ENCODE data around the gene CKAP4.
"Not testable (repeated sequence)": the region's sequence is repeated elsewhere in the genome, so short reads cannot be mapped to it uniquely, and the experiment has no call there.

CKAP4 gene

DNA sequence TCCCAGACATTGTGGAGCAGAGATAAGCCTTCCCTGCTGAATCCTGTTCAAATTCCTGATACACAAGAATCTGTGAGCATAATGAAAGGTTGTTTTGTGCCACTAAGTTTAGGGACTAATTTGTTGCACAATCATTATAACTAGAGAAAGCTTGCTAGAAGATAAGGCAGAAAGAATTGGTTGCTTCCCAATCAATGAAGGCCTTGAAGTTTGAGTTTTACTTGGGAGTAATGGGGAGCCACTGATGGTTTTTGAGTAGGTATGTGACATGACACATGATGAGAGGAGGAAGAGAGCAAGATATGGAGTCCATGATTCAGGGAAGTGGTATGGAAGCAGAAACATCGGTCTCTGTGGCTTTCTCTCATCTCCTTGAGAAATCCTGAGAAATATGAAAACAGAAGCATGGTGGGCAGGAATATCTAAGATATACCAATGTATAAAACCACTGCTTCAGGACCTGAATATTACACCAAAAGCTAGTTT is 41.4 kb upstream of the CKAP4 start:
- TF ChIP-seq, protein P1, sequence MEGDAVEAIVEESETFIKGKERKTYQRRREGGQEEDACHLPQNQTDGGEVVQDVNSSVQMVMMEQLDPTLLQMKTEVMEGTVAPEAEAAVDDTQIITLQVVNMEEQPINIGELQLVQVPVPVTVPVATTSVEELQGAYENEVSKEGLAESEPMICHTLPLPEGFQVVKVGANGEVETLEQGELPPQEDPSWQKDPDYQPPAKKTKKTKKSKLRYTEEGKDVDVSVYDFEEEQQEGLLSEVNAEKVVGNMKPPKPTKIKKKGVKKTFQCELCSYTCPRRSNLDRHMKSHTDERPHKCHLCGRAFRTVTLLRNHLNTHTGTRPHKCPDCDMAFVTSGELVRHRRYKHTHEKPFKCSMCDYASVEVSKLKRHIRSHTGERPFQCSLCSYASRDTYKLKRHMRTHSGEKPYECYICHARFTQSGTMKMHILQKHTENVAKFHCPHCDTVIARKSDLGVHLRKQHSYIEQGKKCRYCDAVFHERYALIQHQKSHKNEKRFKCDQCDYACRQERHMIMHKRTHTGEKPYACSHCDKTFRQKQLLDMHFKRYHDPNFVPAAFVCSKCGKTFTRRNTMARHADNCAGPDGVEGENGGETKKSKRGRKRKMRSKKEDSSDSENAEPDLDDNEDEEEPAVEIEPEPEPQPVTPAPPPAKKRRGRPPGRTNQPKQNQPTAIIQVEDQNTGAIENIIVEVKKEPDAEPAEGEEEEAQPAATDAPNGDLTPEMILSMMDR (conservative IDR thresholded peaks at IDR 0.05; ENCODE audit: low read length) = no peak
- no peak overlapping the region for H3K4me3 ChIP-seq (ENCODE audit: low read length)
- DNase-seq (ENCODE audit: low read depth) = peak; percentile 43

DNA sequence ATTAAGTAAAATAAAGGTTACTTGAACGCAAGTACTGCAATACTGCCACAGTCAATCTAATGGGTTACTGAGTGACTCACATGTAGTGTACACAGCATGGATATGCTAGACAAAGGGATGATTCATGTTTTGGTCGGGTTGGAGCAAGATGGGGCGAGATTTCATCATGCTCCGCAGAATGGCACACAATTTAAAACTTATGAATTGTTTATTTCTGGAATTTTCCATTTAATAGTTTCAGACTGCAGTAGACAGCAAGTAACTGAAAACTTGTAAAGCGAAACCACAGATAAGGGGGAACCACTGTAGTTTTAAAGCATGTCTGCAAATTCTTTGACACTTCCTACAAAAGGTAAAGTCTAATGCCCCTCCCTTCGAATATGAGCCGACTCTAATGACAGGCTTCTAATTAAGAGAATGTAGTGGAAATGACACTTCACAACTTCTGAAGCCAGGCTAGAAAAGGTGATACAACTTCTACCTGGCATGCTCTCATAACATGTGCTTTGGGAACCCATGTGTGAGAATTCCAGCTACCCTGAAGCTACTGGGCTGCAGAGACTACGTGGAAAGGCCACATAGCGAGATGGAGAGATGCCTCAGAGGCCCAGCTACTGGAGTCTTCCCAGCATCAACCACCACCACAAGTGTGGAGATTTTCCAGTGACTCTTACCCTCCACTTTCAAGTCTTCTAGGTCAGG is 40.8 kb upstream of the CKAP4 start:
- peak; percentile 95 for DNase-seq (ENCODE audit: low read depth)
- no peak overlapping the region for H3K4me3 ChIP-seq (ENCODE audit: low read length)
- TF ChIP-seq, protein P1 (conservative IDR thresholded peaks at IDR 0.05; ENCODE audit: low read length) = no peak

DNA sequence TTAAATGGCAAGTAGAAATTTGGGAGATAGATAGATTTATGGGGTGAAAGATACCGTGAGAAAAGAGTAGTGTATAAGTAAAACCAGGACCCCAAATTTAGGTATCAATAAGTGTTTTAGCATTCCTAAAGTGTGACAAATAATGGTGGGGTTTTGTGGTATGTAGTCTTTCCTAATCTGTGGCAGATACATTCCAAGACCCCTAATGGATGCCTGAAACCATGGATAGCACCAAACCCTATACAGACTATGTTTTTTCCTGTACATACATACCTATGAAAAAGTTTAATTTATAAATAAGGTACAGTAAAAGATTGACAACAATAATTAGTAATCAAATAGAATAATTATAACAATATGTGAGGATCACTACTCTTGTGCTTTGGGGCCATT is 40.3 kb upstream of the CKAP4 start:
- TF ChIP-seq, protein P1 (conservative IDR thresholded peaks at IDR 0.05; ENCODE audit: low read length) = no peak
- no peak overlapping the region for H3K4me3 ChIP-seq (ENCODE audit: low read length)
- peak; percentile 29 for DNase-seq (ENCODE audit: low read depth)

DNA sequence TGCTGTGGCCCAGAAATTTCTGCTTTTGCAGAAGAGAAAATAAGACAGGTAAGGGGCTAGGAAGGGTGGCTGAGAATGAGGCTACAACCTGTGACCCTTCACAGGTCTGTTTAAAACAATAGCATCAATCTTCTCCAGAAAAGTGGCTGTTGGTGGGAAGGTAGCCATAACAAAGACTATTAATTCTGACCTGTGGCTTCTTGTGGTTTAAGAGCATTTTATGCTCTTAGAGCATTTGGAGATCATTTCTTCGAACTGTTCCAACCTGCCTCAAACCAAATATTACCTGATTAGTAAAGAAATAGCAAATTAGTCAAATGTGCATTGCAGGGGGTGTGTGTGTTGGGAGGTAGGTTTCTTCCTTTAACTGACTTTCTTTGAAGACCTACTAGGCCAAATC is 39.5 kb upstream of the CKAP4 start:
- TF ChIP-seq, protein P1 (conservative IDR thresholded peaks at IDR 0.05; ENCODE audit: low read length) = no peak
- DNase-seq (ENCODE audit: low read depth) = no peak
- no peak overlapping the region for H3K4me3 ChIP-seq (ENCODE audit: low read length)

DNA sequence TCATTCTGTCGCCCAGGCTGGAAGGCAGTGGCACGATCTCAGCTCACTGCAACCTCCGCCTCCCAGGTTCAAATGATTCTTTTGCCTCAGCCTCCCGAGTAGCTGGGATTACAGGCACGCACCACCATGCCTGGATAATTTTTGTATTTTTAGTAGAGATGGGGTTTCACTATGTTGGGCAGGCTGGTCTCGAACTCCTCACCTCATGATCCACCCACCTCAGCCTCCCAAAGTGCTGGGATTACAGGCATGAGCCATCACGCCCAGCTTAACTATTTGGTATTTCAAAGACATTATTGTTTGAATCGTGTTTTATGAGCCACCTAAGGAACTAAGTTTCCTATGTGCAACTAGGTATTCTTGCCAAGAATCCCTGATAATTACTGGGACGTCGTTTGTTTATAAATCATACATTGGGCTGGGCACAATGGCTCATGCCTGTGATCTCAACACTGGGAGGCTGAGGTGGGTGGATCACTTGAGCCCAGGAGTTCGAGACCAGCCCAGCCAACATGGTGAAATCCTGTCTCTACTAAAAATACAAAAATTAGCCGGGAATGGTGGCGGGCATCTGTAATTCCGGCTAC is 38.8 kb upstream of the CKAP4 start:
- DNase-seq (ENCODE audit: low read depth); H3K4me3 ChIP-seq (ENCODE audit: low read length): not testable (repeated sequence)

DNA sequence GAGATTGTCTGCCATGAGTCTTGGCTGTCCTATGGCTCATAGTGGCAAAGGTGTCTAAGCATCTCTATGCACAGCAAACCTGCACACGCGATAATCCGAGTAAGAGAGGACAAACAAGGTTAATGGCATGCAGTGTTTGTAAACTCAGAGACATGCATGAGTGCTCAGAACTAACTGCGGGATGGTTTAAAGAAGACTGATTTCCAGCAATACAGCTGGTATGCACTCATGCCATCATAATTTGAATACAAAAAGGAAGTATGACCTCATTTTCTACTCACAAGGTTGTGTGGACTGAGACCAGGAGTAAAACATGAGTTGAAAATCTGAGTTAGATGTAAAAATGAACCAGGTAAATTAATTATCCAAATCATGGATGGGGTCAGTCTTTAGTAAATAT is 38.2 kb upstream of the CKAP4 start:
- TF ChIP-seq, protein P1 (conservative IDR thresholded peaks at IDR 0.05; ENCODE audit: low read length) = no peak
- H3K4me3 ChIP-seq (ENCODE audit: low read length) = no peak overlapping the region
- DNase-seq (ENCODE audit: low read depth) = no peak

DNA sequence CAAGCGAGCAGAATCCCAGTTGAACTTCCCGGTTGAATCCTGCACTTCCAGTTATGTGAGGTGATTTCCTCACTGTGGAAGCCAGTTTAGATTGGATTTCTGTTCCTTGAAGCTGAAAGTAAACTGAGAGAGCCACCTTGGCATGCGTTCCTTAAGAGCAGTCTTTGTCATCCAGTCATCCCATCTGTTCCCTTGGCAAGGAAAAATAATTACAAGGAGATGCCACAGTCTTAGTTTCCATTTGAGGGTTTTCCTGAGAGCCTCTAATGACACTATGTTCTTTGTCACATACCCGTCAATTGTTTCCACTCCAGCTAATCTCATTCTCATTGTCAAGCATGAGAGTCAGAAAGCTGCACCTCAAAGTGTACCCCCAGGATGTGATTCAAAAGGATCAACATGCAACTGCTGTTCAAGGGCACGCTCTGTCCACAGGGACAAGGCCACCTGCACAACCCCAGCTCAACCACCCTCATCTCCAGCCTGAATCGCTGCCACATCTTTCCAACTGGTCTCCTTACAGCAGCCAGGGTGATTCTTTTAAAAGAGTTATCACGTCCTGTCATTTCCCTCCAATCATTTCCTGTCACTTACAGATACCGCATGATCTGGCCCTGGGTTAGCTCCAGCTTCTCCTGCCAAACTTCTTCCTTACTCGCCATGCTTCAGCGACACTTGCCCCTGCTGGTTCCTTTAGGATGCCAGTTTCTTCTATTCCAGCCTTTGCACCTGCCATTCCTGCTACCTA is 36.7 kb upstream of the CKAP4 start:
- TF ChIP-seq, protein P1 (conservative IDR thresholded peaks at IDR 0.05; ENCODE audit: low read length) = no peak
- no peak overlapping the region for H3K4me3 ChIP-seq (ENCODE audit: low read length)
- DNase-seq (ENCODE audit: low read depth) = peak; percentile 35

Data from AG10803 (cell line).